Fibroblast of lung (primary cell): ENCODE data around the gene ADGRF5. TPM values are rescaled to one million over a fixed set of nuclear protein-coding genes. Genes with fewer than 3 reads are reported as not detected.
"Not testable (repeated sequence)": the region's sequence is repeated elsewhere in the genome, so short reads cannot be mapped to it uniquely, and the experiment has no call there.

ENCODE experiments used
- DNase-seq, 2 donors: peaks; one replicate each; pipeline versions ENCODE4 v3.0.0 to v3.0.0-alpha.2; 2010; ENCODE audit warnings: low read depth in 2 of 2
- H2AFZ ChIP-seq: 2 replicates; pipeline ENCODE4 v1.5.1; 2012; ENCODE audit warnings: low read length, control low read depth, inconsistent platforms
- H3K27ac ChIP-seq: 2 replicates; pipeline ENCODE4 v1.5.1; 2011; ENCODE audit warnings: low read length, control low read depth; ENCODE audit not compliant: insufficient read depth
- H3K27me3 ChIP-seq: 2 replicates; pipeline ENCODE4 v1.5.1; 2011; ENCODE audit warnings: mild to moderate bottlenecking, low read length; ENCODE audit not compliant: control insufficient read depth, insufficient read depth
- H3K36me3 ChIP-seq: 2 replicates; pipeline ENCODE4 v1.5.1; 2011; ENCODE audit warnings: low read length; ENCODE audit not compliant: control insufficient read depth, insufficient read depth
- H3K4me1 ChIP-seq: 2 replicates; pipeline ENCODE4 v1.5.1; 2011; ENCODE audit warnings: low read length; ENCODE audit not compliant: control insufficient read depth, insufficient read depth; ENCODE audit errors: extremely low read depth
- H3K4me2 ChIP-seq: 2 replicates; pipeline ENCODE4 v1.5.1; 2011; ENCODE audit warnings: low read length, control low read depth; ENCODE audit not compliant: insufficient read depth; ENCODE audit errors: extremely low read depth
- H3K4me3 ChIP-seq, 4 experiments: fragments of 200-600 bp in 1 of 4; sonication (generic) in 1 of 4; replicated peaks in 1 of 4; 2 replicates each; pipeline ENCODE4 v1.5.1; 2011 to 2016; ENCODE audit warnings: low read length in 4 of 4, low read depth in 3 of 4, mild to moderate bottlenecking in 3 of 4, control low read depth in 2 of 4, inconsistent platforms in 1 of 4, mixed read lengths in 1 of 4; ENCODE audit not compliant: insufficient read depth in 1 of 4; ENCODE audit errors: control extremely low read depth in 1 of 4
- H3K79me2 ChIP-seq: 2 replicates; pipeline ENCODE4 v1.5.1; 2012; ENCODE audit warnings: mild to moderate bottlenecking, low read length, inconsistent platforms; ENCODE audit not compliant: control insufficient read depth, insufficient read depth
- H3K9ac ChIP-seq: 2 replicates; pipeline ENCODE4 v1.5.1; 2011; ENCODE audit warnings: mild to moderate bottlenecking, low read length, control low read depth; ENCODE audit not compliant: insufficient read depth
- H3K9me3 ChIP-seq: 2 replicates; pipeline ENCODE4 v1.5.1; 2012; ENCODE audit warnings: low read depth, low read length; ENCODE audit not compliant: control insufficient read depth, insufficient read depth
- H4K20me1 ChIP-seq: 2 replicates; pipeline ENCODE4 v1.5.1; 2011; ENCODE audit warnings: low read length; ENCODE audit not compliant: control insufficient read depth, insufficient read depth; ENCODE audit errors: extremely low read depth
- CTCF ChIP-seq, 2 donors: IDR thresholded peaks in 1 of 2; conservative IDR thresholded peaks in 1 of 2; 1 replicate in 1 of 2; 2 replicates in 1 of 2; pipeline ENCODE4 v1.5.1; 2011 to 2012; ENCODE audit warnings: low read length in 2 of 2, control low read depth in 1 of 2, inconsistent platforms in 1 of 2, low read depth in 1 of 2, mild to moderate bottlenecking in 1 of 2
- EZH2 ChIP-seq: IDR thresholded peaks from 2 replicates; pipeline ENCODE4 v1.5.1; 2012; ENCODE audit warnings: low read length, control low read depth, mild to moderate bottlenecking; ENCODE audit errors: missing control alignments
- polyA plus RNA-seq, 2 donors: library from polyadenylated mRNA; depleted of rRNA in 1 of 2; stranded (reverse) in 1 of 2; unstranded in 1 of 2; fragments of >200 nt; gene quantifications; 2 replicates each; pipeline ENCODE4 v1.2.1, GENCODE V29; 2011 to 2012; ENCODE audit warnings: missing spikeins in 1 of 2
- total RNA-seq: library from RNA; depleted of rRNA; stranded (reverse); fragments of >200 nt; gene quantifications from 2 replicates; pipeline ENCODE4 v1.2.1, GENCODE V29; 2014

The ADGRF5 gene
- total and polyA plus RNA-seq, 2 donors (not counting 1 experiment from before 2014, with no cell fraction given), result under 0.01 to 19.3 TPM

GRCh38 chr6:46838033-46838432 lies 83.7 kb downstream of the ADGRF5 start:
- Histone ChIP-seq H3K27ac (no peak overlapping the region), H3K4me2 (no peak overlapping the region), H2AFZ (no peak overlapping the region), H3K4me1 (no peaks in the 10 kb centered on the region), H3K27me3 (no peaks in the 10 kb centered on the region), H3K36me3 (no peaks in the 10 kb centered on the region), H4K20me1 (no peaks in the 10 kb centered on the region), H3K79me2 (no peaks in the 10 kb centered on the region), H3K4me3 (no peak overlapping the region), H3K9ac (no peak overlapping the region), H3K9me3 (no peaks in the 10 kb centered on the region)
- no peak for DNase-seq
- TF ChIP-seq CTCF (conservative IDR thresholded peaks at IDR 0.05 in 1 of 2, IDR thresholded peaks at IDR 0.05 in 1 of 2; ENCODE audit: low read depth in 1 of 2, low read length in 2 of 2) (no peak), EZH2 (no peak)

- not testable (repeated sequence) for H3K9me3 ChIP-seq, H3K4me3 ChIP-seq, H2AFZ ChIP-seq, H3K4me1 ChIP-seq, H3K4me2 ChIP-seq, H3K9ac ChIP-seq, H3K27ac ChIP-seq, H3K79me2 ChIP-seq, DNase-seq, H3K36me3 ChIP-seq, H4K20me1 ChIP-seq, H3K27me3 ChIP-seq
Observed at GRCh38 chr6:46834991-46835390, 86.7 kb downstream of the ADGRF5 start.

GRCh38 chr6:46834257-46834916 lies 87.4 kb downstream of the ADGRF5 start:
- not testable (repeated sequence) for H2AFZ ChIP-seq, H4K20me1 ChIP-seq, H3K27ac ChIP-seq, H3K36me3 ChIP-seq, H3K4me1 ChIP-seq, H3K9me3 ChIP-seq, H3K4me3 ChIP-seq, H3K4me2 ChIP-seq, H3K79me2 ChIP-seq, DNase-seq, H3K9ac ChIP-seq, H3K27me3 ChIP-seq

- H3K27me3 ChIP-seq, result no peaks in the 10 kb centered on the region
- H4K20me1 ChIP-seq, result no peaks in the 10 kb centered on the region
- DNase-seq, result no peak
- no peak overlapping the region for H2AFZ ChIP-seq
- H3K27ac ChIP-seq, result no peak overlapping the region
- no peak overlapping the region for H3K9ac ChIP-seq
- TF ChIP-seq CTCF (conservative IDR thresholded peaks at IDR 0.05 in 1 of 2, IDR thresholded peaks at IDR 0.05 in 1 of 2; ENCODE audit: low read depth in 1 of 2, low read length in 2 of 2), result no peak
- TF ChIP-seq EZH2, result no peak
- H3K36me3 ChIP-seq, result no peaks in the 10 kb centered on the region
- H3K9me3 ChIP-seq, result no peaks in the 10 kb centered on the region
- no peaks in the 10 kb centered on the region for H3K79me2 ChIP-seq
- H3K4me1 ChIP-seq, result no peaks in the 10 kb centered on the region
- H3K4me2 ChIP-seq, result no peak overlapping the region
- H3K4me3 ChIP-seq, result no peak overlapping the region
Observed at GRCh38 chr6:46832816-46833215, 88.9 kb downstream of the ADGRF5 start.
